ENCODE data around the gene HCFC1.

Gene HCFC1

GRCh38 chrX:153937056-153937455 lies 34.6 kb downstream of the HCFC1 start:
- no peak overlapping the region for H3K4me3 ChIP-seq (replicated peaks; ENCODE audit: low read depth, low read length)
- DNase-seq (ENCODE audit: low read depth) = no peak
- no peak for TF ChIP-seq CTCF (IDR thresholded peaks at IDR 0.05; ENCODE audit: low read length, missing control alignments)

GRCh38 chrX:153935326-153935851 lies 36.2 kb downstream of the HCFC1 start:
- no peak for TF ChIP-seq CTCF (IDR thresholded peaks at IDR 0.05; ENCODE audit: low read length, missing control alignments)
- DNase-seq (ENCODE audit: low read depth) = no peak
- H3K4me3 ChIP-seq (replicated peaks; ENCODE audit: low read depth, low read length) = peak overlapping the region; percentile 43

- TF ChIP-seq CTCF (IDR thresholded peaks at IDR 0.05; ENCODE audit: low read length, missing control alignments) = no peak
- peak; percentile 64 for DNase-seq (ENCODE audit: low read depth)
- peak within 1 kb of the TSS; percentile 69 for H3K4me3 ChIP-seq (replicated peaks; ENCODE audit: low read depth, low read length)
Measured at GRCh38 chrX:153934762-153935325, 36.8 kb downstream of the HCFC1 start, which contains the start of gene NAA10. NAA10 (minus strand) TSS chrX:153935037; CDS start chrX:153934904, 133 bp downstream.

GRCh38 chrX:153934148-153934761 lies 37.4 kb downstream of the HCFC1 start:
- no peak for TF ChIP-seq CTCF (IDR thresholded peaks at IDR 0.05; ENCODE audit: low read length, missing control alignments)
- DNase-seq (ENCODE audit: low read depth) = no peak
- peak overlapping the region; percentile 69 for H3K4me3 ChIP-seq (replicated peaks; ENCODE audit: low read depth, low read length)

- H3K4me3 ChIP-seq (replicated peaks; ENCODE audit: low read depth, low read length) = peak overlapping the region; percentile 69
- peak; percentile 36 for DNase-seq (ENCODE audit: low read depth)
- no peak for TF ChIP-seq CTCF (IDR thresholded peaks at IDR 0.05; ENCODE audit: low read length, missing control alignments)
Measured at GRCh38 chrX:153933748-153934147, 37.9 kb downstream of the HCFC1 start.

- no peak overlapping the region for H3K4me3 ChIP-seq (replicated peaks; ENCODE audit: low read depth, low read length)
- TF ChIP-seq CTCF (IDR thresholded peaks at IDR 0.05; ENCODE audit: low read length, missing control alignments) = no peak
Measured at GRCh38 chrX:153932220-153932915, 39.2 kb downstream of the HCFC1 start.

More at GRCh38 chrX:153932220-153932915, 39.2 kb downstream of the HCFC1 start:
- DNase-seq (ENCODE audit: low read depth) = no peak

All from fibroblast of pulmonary artery (primary cell).